ENCODE results near the gene INAVA. TPM values are rescaled to one million over a fixed set of nuclear protein-coding genes. Genes with fewer than 3 reads are reported as not detected.

INAVA gene
- total RNA-seq, 1 experiment from 2014 or later = 41.2 TPM

DNA sequence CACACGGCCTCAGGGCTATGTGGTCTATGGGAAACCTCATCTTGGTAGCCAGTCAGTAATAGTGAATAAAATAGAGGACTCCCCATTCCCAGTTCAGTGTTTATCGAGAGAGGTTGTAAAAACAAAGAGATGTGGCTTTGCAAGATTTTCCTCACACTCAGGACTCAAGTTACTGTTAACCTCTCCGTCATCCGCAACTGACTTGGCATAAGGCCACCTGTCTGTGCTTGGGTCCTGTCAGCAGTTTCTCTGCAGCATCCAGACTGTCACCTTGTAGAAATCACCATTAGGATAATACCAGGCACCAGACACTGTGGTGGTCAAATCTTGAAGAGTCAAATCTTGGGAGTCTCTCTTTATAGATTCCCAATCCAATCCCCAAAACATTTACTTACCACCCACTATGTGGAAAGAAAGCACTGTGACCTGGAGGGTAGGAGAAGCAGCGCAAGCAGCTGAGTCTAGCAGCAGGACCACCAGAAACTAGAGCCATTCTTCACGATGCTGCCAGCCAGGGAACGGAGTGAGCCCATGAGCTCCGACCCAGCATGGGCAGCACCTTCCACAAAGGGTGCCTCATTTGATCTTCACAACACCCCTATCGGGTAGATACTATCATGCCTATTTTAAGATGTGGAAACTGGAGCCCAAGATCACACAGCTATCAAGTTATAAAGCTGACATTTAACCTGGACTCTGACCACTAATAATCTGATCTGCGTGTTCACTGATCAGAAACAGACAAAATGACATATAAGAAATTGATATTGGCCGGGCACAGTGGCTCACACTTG lies 27.5 kb upstream of the INAVA start (continued):
- TF ChIP-seq HMGXB4 (CRISPR knock-in tag; IDR thresholded peaks at IDR 0.05) (no peak), ZNF219 (CRISPR knock-in tag; IDR thresholded peaks at IDR 0.05; ENCODE audit: borderline replicate concordance) (no peak)

GRCh38 chr1:200869376-200869752 lies 25.3 kb upstream of the INAVA start:
- H3K9me3 Mint-ChIP-seq = no peaks in the 10 kb centered on the region
- POLR2A ChIA-PET = no interaction called here
- no peaks in the 10 kb centered on the region for H3K36me3 Mint-ChIP-seq
- ATAC-seq = no peak
- H3K27me3 Mint-ChIP-seq (ENCODE audit: low read depth) = peaks cover 25% of the 10 kb centered on the region
- CTCF ChIA-PET = interaction anchor here (1.3 kb wide), 1 partner anchor 19 kb away, joined by 3 read pairs; no protein-coding TSS in a partner anchor
- no peak overlapping the region for H3K27ac Mint-ChIP-seq
- no peak for DNase-seq (ENCODE audit: low spot score)
- H3K4me3 Mint-ChIP-seq = no peak overlapping the region
- peaks cover 7% of the 10 kb centered on the region for H3K4me1 Mint-ChIP-seq
- TF ChIP-seq FOXK1 (CRISPR knock-in tag; IDR thresholded peaks at IDR 0.05) = no peak
- no peak for TF ChIP-seq ZBTB43 (CRISPR knock-in tag; IDR thresholded peaks at IDR 0.05)
- no peak for TF ChIP-seq ATF6 (CRISPR knock-in tag; IDR thresholded peaks at IDR 0.05)
- no peak for TF ChIP-seq TEAD4 (CRISPR knock-in tag; IDR thresholded peaks at IDR 0.05)
- no peak for TF ChIP-seq NFYB (CRISPR knock-in tag; conservative IDR thresholded peaks at IDR 0.05; ENCODE audit: low read depth)
- no peak for TF ChIP-seq ZNF317 (CRISPR knock-in tag; IDR thresholded peaks at IDR 0.05; ENCODE audit: borderline replicate concordance, low read depth)
- TF ChIP-seq CTCF (IDR thresholded peaks at IDR 0.05) = no peak
- no peak for TF ChIP-seq HMGXB4 (CRISPR knock-in tag; IDR thresholded peaks at IDR 0.05)
- TF ChIP-seq PRDM15 (CRISPR knock-in tag; IDR thresholded peaks at IDR 0.05) = no peak
- no peak for TF ChIP-seq ZNF138 (CRISPR knock-in tag; conservative IDR thresholded peaks at IDR 0.05)
- TF ChIP-seq GABPB1 (CRISPR knock-in tag; IDR thresholded peaks at IDR 0.05) = no peak
- TF ChIP-seq ZNF671 (CRISPR knock-in tag; IDR thresholded peaks at IDR 0.05) = no peak
- TF ChIP-seq, protein P1, sequence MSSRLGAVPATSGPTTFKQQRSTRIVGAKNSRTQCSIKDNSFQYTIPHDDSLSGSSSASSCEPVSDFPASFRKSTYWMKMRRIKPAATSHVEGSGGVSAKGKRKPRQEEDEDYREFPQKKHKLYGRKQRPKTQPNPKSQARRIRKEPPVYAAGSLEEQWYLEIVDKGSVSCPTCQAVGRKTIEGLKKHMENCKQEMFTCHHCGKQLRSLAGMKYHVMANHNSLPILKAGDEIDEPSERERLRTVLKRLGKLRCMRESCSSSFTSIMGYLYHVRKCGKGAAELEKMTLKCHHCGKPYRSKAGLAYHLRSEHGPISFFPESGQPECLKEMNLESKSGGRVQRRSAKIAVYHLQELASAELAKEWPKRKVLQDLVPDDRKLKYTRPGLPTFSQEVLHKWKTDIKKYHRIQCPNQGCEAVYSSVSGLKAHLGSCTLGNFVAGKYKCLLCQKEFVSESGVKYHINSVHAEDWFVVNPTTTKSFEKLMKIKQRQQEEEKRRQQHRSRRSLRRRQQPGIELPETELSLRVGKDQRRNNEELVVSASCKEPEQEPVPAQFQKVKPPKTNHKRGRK (CRISPR knock-in tag; IDR thresholded peaks at IDR 0.05; ENCODE audit: borderline replicate concordance) = no peak

Measured in WTC11 (cell line).